Measurements from ENCODE around the gene HSP90AA1.

DNA sequence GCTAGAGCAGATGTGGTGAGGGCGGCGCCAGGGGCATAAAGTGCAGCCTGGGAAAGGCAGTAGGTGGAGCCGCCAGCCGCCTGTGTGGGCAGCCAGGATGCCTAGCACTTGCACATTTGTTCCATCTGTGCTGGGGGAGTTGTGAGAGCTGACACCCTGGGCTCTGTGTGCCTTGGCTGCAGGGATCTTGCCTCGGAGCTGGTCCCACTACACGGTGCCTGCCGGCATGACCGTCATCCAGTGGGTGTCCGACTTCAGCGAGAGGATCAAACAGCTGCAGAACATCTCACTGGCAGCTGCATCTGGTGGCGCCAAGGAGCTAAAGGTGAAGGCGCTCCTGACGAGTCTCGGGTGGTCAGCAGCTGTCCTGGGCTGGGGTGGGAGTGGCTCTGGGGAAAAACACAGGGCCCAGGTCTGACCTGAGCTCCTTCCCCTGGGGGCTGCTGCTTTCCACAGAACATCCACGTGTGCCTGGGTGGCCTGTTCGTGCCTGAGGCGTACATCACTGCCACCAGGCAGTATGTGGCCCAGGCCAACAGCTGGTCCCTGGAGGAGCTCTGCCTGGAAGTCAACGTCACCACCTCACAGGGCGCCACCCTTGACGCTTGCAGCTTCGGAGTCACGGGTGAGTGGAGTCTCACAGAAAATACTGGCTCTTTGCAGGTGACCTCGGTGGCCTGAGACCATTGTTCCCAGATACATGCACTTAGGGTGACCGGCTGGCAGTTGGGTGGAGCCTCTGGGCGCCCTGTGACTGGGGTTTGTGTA is 37.4 kb downstream of the HSP90AA1 start:
- TF ChIP-seq CTCF (IDR thresholded peaks at IDR 0.05), result no peak
- TF ChIP-seq EP300 (IDR thresholded peaks at IDR 0.05), result no peak
